Measurements from ENCODE around the gene NEAT1.

DNA sequence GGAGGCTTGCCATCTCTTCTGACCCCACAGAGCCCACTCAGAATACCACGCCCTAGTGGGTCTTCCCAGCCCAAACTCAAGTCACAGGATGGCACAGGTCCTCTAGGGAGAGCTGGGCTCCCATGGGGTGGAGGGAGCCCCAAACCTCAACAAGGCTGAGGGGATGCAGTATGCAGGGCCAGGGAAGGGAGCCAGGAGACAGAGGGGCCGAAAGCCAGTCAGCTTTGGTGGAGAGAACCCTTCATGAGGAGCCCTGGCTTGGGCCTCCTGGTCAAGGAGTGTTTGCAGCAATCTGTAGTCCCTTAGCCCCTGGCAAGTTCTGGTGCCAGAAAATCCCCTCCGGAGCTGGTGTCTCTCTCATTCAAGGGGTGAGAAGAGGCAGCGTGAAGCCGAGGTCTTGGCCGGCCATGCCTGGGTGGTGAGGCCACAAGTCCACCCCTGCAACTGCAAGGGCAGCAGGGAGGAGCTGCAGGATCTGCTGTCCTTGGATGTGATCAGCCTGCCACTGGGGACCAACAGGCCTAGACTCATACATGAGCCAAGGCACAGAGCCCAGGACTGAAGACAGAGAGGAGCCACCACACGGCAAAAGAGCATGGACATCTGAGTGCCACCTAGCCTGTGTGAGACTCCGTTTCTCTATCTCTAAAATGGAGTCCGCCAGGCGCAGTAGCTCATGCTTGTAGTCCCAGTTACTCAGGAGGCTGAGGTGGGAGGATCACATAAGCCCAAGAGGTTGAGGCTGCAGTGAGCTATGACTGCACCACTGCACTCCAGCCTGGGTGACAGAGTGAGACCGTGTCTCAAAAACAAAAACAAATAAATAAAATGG, 24.1 kb downstream of the NEAT1 start:
- TF ChIP-seq, protein P1, sequence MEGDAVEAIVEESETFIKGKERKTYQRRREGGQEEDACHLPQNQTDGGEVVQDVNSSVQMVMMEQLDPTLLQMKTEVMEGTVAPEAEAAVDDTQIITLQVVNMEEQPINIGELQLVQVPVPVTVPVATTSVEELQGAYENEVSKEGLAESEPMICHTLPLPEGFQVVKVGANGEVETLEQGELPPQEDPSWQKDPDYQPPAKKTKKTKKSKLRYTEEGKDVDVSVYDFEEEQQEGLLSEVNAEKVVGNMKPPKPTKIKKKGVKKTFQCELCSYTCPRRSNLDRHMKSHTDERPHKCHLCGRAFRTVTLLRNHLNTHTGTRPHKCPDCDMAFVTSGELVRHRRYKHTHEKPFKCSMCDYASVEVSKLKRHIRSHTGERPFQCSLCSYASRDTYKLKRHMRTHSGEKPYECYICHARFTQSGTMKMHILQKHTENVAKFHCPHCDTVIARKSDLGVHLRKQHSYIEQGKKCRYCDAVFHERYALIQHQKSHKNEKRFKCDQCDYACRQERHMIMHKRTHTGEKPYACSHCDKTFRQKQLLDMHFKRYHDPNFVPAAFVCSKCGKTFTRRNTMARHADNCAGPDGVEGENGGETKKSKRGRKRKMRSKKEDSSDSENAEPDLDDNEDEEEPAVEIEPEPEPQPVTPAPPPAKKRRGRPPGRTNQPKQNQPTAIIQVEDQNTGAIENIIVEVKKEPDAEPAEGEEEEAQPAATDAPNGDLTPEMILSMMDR (IDR thresholded peaks at IDR 0.05; ENCODE audit: low read depth, low read length) = no peak
- no peak for TF ChIP-seq POLR2A (IDR thresholded peaks at IDR 0.05; ENCODE audit: extremely low read depth, insufficient read length)
- TF ChIP-seq, protein P2, sequence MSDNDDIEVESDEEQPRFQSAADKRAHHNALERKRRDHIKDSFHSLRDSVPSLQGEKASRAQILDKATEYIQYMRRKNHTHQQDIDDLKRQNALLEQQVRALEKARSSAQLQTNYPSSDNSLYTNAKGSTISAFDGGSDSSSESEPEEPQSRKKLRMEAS (IDR thresholded peaks at IDR 0.05; ENCODE audit: low read depth, low read length) = no peak

All from NB4 (cell line).